NB4 (cell line): ENCODE measurements around the gene IKBIP.

Source experiments
- CTCF ChIP-seq: IDR thresholded peaks from one replicate; pipeline ENCODE4 v1.5.1; 2012; ENCODE audit warnings: low read depth, low read length
- MAX ChIP-seq: IDR thresholded peaks from 2 replicates; pipeline ENCODE4 v1.6.1; 2011; ENCODE audit warnings: low read depth, low read length
- MYC ChIP-seq: IDR thresholded peaks from 2 replicates; pipeline ENCODE4 v1.6.1; 2011; ENCODE audit warnings: low read depth, low read length
- POLR2A ChIP-seq: IDR thresholded peaks from 2 replicates; pipeline ENCODE4 v1.6.1; 2011; ENCODE audit warnings: mild to moderate bottlenecking; ENCODE audit not compliant: insufficient read length; ENCODE audit errors: extremely low read depth

GRCh38 chr12:98612696-98613334 lies 31.8 kb downstream of the IKBIP start:
- TF ChIP-seq CTCF (no peak), POLR2A (no peak), MAX (peak; percentile 43; the same call in 1 of the 2 replicates), MYC (peak; percentile 44; the same call in 1 of the 2 replicates)
